GM12873 (cell line): Measurements from ENCODE around the gene IL21R.

Experiments used
- TF ChIP-seq, protein P1 (sequence below): IDR thresholded peaks from 2 replicates; pipeline ENCODE4 v1.5.1; 2012; ENCODE audit warnings: low read depth, mild to moderate bottlenecking, moderate library complexity, low read length, control low read depth; ENCODE audit not compliant: insufficient read depth; ENCODE audit errors: missing control alignments

Gene IL21R

DNA sequence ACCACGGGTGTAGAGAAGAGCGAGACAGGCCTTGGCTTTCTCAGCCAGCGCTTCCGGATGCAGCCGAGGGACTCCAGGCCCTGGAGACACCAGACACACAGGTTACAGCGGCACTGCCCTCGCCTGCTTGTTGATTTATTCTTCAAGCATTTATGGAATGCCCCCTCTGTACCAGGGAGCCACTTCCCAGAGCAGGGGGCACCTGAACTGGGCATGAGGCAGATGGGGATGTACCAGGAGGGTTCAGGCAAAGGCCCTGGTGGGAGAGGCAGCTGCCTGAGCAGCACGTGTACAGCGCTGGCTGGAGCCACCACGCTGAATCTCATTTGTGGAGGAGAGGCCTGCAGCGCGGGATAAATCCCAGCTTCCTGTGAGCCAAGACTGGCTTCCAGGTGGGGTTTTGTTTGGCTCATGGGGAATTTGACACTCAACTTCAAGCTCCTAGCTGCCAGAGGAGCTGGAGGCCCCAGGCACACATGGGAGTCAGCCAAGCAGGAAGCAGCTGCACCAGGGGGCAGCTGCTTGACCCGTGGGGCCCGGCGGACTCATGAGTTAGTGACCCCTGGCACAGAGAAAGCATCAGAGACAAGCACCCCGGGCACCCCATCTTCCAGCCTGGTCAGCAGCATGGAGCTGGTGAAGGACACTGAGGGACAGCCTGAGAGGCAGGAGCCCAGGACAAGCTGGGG lies 59.7 kb downstream of the IL21R start:
- TF ChIP-seq, protein P1, sequence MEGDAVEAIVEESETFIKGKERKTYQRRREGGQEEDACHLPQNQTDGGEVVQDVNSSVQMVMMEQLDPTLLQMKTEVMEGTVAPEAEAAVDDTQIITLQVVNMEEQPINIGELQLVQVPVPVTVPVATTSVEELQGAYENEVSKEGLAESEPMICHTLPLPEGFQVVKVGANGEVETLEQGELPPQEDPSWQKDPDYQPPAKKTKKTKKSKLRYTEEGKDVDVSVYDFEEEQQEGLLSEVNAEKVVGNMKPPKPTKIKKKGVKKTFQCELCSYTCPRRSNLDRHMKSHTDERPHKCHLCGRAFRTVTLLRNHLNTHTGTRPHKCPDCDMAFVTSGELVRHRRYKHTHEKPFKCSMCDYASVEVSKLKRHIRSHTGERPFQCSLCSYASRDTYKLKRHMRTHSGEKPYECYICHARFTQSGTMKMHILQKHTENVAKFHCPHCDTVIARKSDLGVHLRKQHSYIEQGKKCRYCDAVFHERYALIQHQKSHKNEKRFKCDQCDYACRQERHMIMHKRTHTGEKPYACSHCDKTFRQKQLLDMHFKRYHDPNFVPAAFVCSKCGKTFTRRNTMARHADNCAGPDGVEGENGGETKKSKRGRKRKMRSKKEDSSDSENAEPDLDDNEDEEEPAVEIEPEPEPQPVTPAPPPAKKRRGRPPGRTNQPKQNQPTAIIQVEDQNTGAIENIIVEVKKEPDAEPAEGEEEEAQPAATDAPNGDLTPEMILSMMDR: no peak

DNA sequence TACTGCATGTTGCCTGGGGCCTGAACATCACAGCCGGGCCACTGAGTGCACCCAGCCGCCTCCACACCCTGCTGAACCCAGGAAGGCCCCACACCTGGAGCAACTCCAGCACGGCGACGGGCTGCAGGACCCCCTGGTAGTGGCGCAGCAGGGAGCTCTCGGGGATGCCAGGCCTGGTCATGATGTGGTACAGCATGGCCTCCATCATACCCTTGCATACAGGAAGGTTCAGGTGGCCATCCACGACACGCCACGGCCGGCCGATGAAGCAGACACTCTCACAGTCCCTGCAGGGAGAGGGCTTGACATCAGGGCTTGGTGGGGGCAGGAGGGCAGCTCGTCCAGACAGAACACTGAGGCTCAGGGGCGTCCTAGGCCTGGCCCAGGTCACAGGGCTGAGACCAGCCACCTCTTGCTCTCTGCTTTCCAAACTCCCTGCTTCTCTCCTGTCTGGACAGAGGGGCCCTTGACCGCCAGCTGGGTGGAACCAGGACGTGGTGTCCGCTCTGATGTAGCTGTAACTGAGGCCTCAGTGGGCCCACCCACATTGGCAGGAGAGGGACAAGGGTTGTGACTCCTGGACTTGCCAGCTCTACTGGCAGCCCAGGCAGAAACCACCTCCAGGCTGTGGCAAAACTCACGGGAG lies 60.3 kb downstream of the IL21R start:
- TF ChIP-seq, protein P1: no peak

DNA sequence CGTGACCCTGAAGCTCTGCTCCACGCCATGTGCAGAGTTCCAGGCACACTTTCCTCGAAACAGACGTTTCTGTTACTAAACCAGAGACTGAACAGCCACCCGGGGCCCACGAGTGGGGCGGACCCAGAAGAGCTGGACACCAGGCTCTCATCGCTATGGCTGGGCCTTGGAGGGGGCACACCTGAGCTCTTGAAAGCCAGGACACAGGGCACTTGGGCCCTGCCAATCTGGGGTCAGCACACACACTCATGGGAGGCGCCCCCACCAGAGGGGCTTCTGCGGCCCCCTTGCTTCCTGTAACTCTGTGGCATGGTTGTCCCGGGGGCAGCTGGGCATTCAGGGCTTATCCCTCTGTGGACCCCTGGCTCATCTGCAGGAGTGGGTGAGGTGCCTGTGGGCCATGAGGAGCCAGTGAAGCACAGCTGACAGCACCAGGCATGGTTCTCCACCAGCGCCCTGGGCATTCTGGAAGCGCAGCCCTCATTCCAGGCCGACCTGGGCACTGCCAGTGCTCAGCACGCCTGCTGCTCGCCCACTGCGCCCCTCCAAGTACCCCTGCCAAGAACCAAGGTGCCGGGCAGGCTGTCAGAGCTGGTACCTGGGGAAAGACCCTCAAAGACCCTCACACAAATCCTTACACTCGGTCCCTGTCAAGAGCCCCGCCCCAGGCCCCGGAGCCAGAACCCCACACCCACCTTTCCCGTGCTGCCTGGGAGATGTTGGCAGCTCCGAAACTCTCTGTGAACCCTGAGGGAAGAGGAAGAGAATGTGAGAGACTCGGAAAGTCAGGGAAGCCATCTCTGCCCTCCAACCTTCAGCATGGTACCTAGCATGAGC lies 61.1 kb downstream of the IL21R start:
- TF ChIP-seq, protein P1: no peak

- TF ChIP-seq, protein P1: no peak
Observed at GRCh38 chr16:27463741-27464591, 62.0 kb downstream of the IL21R start.

DNA sequence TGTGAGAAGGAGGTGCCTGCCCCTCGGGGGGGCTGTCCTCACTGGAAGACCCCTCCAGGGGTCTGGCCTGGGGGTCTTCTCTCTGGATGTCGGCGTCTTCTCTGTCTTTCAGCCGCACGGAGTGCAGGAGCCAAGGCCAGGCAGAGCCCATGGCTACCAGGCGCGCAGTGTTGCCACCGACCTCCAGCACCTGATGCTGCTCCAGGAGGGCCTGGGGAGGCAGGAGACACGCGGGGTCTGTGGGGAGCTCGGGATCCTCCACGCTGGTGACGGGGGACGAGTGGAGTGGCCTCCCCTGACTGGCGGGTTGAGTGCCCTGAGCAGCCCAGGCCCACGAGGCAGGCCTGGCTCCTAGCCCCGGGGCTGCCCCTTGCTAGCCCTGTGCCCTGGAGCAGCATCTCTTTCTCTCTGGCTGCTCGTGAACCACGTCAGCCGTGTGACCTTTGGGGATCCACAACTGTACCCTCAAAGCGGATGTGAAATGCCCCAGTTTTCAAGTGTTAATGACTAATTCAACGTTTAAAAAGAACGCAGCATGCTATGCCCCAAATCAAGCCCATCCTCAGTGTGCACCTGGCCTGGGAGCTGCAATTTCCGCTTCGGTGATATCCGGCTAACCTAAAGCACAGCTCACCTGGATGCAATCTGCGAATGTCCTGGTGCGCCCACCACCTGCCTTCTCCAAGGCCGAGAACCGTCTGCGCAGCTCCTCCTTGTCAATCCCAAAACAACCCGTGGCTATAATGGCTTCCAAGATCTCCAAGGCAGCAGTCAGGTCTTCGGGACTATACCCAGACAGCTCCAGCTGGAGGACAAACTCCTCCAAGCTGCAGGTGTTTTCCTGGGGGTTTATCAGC lies 62.9 kb downstream of the IL21R start:
- TF ChIP-seq, protein P1: no peak

GRCh38 chr16:27465483-27465879 lies 63.5 kb downstream of the IL21R start:
- TF ChIP-seq, protein P1: no peak
